ENCODE results near the gene MANEAL.

DNA sequence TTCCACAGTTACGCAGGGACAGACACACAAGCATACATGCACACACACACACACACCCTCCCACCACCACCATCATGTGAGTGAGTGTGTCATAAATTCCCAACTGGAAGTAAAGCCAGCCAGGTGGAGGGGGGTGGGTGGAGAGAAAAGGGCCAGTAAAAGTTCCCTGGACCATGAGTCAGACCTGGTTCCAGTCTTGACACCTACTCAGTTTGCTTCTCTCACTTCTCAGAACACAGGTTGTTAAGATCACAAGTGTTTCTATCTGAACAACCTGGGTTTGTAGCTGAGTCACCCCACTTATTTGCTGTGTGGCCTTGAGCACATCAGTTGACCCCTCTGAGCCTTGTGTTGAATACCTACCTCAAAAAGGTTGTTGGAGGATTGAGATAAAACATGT, 38.4 kb upstream of the MANEAL start:
- TF ChIP-seq, protein P1, sequence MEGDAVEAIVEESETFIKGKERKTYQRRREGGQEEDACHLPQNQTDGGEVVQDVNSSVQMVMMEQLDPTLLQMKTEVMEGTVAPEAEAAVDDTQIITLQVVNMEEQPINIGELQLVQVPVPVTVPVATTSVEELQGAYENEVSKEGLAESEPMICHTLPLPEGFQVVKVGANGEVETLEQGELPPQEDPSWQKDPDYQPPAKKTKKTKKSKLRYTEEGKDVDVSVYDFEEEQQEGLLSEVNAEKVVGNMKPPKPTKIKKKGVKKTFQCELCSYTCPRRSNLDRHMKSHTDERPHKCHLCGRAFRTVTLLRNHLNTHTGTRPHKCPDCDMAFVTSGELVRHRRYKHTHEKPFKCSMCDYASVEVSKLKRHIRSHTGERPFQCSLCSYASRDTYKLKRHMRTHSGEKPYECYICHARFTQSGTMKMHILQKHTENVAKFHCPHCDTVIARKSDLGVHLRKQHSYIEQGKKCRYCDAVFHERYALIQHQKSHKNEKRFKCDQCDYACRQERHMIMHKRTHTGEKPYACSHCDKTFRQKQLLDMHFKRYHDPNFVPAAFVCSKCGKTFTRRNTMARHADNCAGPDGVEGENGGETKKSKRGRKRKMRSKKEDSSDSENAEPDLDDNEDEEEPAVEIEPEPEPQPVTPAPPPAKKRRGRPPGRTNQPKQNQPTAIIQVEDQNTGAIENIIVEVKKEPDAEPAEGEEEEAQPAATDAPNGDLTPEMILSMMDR (IDR thresholded peaks at IDR 0.05; ENCODE audit: low read depth, low read length, missing input control) = no peak
- TF ChIP-seq JUND (IDR thresholded peaks at IDR 0.05) = no peak
- no peak for TF ChIP-seq RAD21 (IDR thresholded peaks at IDR 0.05)
- TF ChIP-seq, protein P2, sequence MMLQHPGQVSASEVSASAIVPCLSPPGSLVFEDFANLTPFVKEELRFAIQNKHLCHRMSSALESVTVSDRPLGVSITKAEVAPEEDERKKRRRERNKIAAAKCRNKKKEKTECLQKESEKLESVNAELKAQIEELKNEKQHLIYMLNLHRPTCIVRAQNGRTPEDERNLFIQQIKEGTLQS (IDR thresholded peaks at IDR 0.05) = no peak
- TF ChIP-seq EGR1 (IDR thresholded peaks at IDR 0.05; ENCODE audit: low read depth in 2 of 2) = no peak
- no peak for TF ChIP-seq HNF4G (IDR thresholded peaks at IDR 0.05)
- no peak for TF ChIP-seq GABPA (IDR thresholded peaks at IDR 0.05 in 1 of 2, conservative IDR thresholded peaks at IDR 0.05 in 1 of 2)
- TF ChIP-seq FOXA2 (IDR thresholded peaks at IDR 0.05) = no peak
- no peak for TF ChIP-seq YY1 (IDR thresholded peaks at IDR 0.05)
- no peak for TF ChIP-seq FOXA1 (IDR thresholded peaks at IDR 0.05)
